ENCODE results near the gene SLC22A31.
"Not testable (repeated sequence)": the region's sequence is repeated elsewhere in the genome, so short reads cannot be mapped to it uniquely, and the experiment has no call there.

The SLC22A31 gene

DNA sequence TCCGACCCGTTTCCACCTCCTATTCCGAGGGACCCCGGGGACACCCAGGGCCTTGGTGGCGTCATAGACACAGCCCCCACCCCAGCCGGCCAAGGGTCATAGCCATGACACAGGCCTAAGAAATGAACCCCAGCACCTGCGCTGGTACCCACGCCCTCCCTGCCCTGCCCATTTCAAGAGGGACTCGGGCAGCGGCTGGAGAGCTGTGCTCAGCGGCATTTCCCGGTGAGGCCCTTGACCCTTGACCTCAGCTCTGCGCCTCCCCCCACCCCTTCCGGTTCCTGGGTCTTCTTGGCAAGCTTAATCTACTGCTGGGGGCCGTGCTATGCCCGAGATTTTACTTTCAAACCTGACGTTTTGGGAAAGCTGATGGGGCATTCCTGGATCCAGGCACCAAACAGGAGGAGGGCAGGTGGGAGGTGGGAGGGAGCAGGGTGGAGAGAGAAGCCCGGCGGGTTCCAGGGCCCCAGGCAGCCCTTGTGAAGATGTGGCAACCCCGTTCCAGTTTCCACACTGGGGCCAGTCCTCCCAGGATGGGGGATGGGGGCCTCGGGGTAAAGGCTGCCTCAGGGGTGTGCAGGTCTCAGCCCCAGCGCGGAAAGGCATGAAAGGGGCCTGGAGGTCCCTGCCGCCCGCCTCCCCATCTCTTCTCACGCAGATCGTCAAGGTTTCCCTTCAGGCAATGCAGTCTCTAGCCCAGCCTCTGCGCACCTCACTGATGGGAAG is at the start of gene SLC22A31:
Gene SLC22A31, minus strand, starts transcription at position 414 of the 726 bp plus-strand sequence. Its CDS starts 36 bp downstream, at position 378.
- DNase-seq (ENCODE audit: low read depth, low spot score) = no peak

DNA sequence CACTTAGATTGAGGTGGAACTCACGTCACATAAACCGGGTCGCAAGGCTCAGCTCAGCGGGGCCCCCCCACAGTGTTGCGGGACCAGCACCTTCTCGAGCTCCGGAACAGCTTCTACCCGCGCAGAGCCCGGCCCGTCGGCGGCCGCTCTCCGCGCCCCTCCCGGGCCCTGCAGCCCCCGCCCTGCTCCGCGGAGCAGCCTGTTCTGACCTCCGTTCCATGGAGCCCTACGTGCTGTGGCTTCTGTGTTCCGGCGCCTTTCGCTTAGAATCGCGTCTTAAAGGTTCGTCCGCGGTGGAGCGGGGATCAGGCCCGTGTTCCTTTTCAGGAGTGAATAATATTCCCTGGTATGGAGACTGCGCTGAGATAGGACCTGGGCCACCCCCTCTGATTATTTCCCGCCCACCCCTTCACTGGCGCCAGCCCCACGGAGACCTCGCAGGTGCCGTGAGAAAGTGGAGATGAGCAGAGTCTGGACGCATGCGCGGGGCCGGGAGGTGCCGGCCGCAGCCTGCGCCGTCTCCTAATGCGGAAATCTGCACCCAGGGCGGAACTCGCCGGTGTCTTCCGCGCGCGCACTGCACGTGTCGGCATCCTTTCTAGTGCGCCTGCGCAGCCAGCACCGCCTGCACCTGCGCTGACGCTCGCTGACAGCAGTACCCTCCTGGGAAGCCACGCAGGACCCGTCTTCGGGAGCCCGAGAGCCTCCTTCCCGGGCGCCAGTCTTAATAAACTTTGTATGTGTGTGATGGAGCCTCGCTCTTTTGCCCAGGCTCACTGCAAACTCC is 48.1 kb upstream of the SLC22A31 start:
- DNase-seq (ENCODE audit: low read depth, low spot score) = no peak

DNA sequence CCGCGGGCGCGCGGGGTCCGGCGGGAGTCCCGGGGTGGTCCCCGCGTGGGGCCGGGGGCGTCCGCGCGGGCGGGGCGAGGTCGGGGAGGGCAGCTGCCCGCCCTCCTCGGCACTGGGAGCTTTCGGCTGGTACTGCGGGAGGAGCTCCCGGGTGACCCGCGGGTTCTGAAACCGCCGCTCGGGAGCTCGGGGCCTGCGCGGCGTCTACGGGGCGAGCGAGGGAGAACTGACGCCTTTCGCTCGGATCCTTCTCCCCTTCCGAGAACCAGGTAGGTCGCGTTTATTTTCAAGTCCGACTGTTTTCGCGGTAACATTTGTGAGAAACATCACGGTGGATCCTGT is 47.4 kb upstream of the SLC22A31 start:
- DNase-seq (ENCODE audit: low read depth, low spot score) = not testable (repeated sequence)

DNA sequence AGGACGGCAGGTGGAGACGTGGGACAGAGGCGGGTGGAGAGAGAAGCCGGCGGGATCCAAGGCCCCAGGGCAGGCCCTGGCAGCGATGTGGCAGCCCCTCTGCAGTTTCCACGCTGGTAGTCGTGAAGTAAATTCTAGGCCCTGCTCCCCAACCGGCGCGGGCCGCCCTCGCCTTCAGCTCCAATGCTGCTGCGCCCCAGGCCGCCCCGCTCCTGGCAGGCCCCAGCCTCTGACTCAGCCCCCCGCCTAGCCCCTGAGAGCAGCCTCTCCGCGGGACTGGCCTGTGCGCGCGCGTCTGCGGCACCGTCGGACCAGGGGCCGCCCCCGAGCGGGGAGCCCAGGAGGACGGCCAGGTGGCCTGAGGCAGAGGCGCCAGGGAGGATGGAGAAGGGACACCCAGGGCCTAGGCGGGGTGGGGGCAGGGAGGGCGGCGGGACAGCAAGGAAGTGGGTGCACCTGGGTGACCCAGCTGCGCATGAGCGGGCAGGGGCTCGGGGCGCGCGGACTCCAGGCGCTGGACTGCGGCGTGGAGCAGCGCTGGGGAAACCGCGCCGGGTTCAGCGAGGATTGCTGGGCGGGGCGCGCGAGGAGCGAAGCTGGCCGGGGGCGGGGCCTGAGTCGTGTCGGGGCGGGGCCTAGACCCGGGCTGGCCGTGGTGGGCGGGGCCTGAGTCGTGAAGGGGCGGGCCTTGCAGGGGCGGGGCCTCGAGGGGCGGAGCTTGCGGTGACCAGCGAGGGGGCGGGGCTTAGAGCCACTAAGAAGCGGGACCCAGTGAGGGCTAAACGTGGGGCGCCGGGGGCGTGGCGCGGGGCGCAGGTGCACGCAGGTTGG is 46.8 kb upstream of the SLC22A31 start:
- no peak for DNase-seq (ENCODE audit: low read depth, low spot score)

DNA sequence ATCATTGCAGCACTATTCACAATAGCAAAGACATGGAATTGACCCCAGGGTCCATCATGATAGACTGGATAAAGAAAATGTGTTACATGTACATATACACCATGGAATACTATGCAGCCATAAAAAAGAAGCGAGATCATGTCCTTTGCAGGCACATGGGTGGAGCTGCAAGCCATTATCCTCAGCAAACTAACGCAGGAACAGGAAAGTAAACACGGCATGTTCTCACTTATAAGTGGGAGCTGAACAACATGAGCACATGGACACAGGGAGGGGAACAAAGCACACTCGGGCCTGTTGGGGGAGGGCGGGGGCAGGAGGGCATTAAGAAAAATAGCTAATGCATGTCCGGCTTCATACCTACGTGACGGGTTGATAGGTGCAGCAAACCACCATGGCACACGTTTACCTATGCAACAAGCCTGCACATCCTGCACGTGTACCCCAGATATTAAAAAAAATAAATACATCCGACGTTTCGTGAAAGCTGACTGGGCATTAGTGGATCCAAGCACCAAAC is 46.1 kb upstream of the SLC22A31 start:
- DNase-seq (ENCODE audit: low read depth, low spot score) = no peak

DNA sequence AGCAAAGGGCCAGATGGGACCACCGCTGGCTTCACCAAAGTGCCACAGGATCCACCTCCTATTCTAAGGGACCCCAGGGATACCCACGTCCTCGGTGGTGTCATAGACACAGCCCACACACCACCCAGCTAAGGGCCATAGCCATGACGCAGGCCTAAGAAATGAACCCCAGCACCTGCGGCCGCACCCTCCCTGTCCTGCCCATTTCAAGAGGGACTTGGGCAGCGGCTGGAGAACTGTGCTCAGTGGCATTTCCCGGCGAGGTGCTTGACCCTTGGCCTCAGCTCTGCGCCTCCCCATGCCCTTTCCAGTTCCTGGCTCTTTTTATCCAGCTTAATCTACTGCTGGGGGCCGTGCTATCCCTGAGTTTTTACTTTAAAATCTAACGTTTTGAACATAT is 44.4 kb upstream of the SLC22A31 start:
- no peak for DNase-seq (ENCODE audit: low read depth, low spot score)

DNA sequence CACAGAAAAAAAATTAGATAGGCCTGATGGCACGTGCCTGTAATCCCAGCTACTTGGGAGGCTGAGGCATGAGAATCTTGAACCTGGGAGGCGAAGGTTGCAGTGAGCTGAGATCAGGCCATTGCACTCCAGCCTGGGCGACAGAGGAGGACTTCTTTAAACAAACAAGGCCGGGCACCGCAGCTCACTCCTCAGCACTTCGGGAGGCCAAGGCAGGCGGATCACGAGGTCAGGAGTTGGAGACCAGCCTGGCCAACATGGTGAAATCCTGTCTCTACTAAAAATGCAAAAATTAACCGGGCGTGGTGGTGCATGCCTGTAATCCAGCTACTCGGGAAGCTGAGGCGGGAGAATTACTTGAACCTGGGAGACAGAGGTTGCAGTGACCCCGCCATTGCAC is 43.9 kb upstream of the SLC22A31 start:
- not testable (repeated sequence) for DNase-seq (ENCODE audit: low read depth, low spot score)

DNA sequence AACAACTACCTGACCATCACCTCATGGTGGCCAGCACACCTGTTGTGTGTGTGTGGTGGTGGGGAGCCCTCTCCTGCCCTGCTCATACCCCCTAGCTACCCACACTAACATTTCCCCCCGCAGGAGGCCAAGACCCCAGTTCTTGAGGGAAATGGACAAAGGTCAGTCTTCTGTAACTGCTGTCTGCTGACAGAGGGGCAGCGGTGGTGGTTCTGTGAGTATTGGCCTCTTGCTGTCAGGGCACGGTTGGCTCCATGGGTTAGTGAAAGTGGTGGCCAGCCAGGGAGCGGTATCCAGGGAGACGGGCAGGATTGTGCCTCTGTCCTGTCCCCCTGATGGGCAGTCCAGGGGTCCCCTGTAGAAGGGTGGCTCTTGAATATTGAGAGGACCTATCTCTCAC is 43.3 kb upstream of the SLC22A31 start:
- DNase-seq (ENCODE audit: low read depth, low spot score) = no peak

DNA sequence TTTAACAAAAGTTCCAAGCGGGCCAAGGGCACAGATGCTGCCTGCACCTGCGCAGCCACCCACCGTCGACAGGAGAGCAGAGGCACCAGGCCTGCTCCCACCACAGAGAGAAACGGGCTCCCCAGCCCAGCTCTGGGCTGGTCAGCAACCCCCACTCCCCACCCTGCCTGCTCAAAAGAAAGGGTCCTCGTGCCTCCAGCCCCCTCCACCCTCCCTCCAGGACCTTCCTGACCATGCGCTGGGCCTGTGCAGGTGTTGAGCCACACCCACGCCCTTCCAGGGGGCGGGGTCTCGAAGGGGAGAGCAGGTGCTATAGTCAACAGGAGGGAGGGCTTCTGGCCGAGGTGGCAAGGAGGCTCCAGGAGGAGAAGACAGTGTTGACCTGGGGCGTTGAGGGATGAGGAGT is 42.5 kb upstream of the SLC22A31 start:
- no peak for DNase-seq (ENCODE audit: low read depth, low spot score)

DNA sequence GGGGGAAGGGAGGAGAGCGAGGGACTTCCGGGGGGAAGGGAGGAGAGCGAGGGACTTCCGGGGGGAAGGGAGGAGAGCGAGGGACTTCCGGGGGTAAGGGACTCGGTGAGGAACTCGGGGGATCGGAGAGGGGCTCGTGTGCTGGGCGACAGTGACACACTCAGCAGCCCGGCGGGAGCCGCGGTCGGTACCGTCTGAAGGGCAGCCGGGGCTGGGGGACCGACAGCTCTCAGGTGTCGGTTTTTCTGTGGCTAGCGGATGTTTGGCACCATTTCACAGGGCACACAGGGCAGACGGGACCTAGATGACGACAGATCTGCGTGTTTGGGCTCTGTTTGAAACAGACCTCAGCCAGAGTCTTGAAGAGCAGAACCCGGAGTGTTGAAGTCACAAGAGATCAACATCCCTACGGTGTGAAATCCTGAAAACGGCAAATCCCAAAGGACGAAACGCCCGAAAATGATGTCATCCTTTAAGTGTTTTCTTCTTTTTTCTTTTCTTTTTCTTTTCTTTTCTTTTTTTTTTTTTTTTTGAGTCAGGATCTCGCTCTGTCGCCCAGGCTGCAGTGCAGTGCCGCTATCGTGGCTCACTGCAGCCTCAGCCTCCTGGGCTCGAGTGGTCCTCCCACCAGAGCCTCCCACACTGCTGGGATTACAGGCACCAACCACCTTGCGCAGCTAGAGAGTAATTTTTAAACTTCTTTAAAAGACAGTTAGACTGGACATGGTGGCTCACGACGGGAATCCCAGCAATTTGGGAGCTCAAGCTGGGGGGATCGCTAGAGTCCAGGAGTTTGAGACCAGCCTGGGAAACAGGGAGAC is 41.1 kb upstream of the SLC22A31 start:
- no peak for DNase-seq (ENCODE audit: low read depth, low spot score)

DNA sequence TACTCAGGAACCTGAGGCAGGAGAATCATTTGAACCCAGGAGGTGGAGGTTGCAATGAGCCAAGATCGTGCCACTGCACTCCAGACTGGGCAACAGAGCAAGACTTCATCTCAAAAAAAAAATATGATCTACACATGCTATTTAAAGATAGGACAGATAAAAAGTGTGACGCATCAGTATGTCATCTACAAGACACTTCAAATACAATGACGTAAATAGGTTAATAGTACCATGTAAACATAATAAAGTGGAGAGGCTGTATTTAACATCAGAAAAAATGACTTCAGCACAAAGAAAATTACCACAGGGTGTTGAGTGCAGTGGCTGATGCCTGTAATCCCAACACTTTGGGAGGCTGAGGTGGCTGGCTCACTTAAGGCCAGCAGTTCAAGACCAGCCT is 37.4 kb upstream of the SLC22A31 start:
- DNase-seq (ENCODE audit: low read depth, low spot score) = no peak

DNA sequence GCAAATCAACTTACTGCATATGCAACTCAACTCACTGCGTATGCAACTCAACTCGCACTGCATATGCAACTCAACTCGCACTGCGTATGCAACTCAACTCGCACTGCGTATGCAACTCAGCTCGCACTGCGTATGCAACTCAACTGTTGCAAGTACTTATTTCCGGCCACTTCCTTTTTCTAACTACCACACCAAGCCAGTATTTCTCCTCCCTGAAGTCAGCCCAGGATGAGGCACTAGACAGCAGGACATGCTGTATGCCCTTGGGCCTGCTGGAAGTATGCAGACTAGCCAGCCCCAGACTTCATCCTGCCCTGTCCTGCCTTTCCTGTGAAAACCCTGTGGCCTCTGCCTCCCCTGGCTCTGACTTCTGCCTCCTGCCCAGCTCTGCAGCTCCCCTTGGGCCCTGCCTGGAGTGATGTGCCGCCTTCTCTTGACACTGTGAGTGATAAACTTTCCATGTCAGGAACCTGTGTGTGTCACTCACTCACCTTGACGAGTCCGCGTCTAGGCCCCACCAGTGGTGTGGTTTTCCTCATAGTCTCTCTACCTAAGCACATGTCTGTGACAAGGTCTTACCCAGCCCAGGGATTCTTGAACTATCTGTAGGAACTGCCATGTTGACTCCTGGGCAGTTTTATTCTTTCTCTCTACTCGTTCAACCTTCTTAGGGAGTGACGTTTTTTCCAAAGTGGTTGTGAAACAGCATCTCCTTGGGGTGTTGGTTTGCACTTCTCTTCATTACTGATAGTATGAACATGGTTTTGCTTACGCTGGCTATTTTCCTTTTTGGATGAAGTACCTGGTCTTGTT is 33.5 kb upstream of the SLC22A31 start:
- no peak for DNase-seq (ENCODE audit: low read depth, low spot score)

DNA sequence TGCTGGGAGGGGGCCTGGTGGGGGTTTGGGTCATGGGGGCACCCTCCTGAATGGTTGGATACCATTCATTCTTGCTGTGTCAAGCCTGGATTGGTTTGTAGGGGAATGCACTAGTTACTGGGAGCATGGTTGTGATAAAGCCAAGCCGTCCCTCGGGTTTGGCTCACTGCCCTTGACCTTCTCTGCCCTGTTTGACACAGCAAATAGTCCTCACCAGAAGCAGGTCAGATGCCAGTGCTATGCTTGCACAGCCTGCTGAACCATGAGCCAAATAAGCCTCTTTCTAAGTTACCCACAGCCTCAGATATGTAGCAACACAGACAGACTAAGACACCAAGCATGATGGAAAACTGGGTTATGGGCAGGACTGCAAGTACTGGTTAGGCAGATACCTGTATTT is 31.8 kb upstream of the SLC22A31 start:
- no peak for DNase-seq (ENCODE audit: low read depth, low spot score)

DNA sequence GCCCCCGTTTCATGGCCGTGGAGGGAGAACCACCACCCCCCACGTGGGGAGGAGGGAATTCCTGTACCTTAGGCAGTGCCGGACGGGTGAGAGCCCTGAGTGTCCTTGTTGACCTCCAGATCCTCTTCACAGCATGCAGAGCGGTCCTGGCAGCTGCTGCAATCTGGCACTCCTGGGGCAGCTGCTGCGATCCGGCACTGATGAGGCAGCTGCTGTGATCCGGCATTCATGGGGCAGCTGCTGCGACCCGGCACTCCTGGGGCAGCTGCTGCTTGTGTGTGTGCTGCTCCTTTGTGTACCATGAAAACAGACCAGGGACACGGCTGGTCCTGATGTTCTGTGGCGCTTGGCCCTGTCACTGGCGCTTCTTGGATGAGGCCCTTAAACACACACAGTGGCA is 29.9 kb upstream of the SLC22A31 start:
- no peak for DNase-seq (ENCODE audit: low read depth, low spot score)

DNA sequence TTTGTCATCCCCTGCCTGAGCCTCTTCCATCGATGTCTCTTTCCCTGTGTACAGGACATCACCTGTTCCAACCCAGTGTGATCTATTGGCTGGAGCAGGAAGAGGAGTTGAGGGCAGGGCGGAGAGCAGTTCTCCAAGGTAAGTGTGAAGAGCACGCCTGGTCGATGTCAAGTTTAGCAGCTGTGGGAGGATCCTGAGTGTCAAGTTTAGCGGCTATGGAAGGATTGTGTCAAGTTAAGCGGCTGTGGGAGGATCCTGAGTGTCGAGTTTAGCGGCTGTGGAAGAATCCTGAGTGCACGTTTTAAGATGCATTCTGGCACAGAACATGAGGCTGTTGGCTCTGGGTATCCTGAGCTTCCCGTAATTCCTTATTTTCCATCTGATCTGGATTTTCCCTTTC is 24.3 kb upstream of the SLC22A31 start:
- DNase-seq (ENCODE audit: low read depth, low spot score) = no peak

DNA sequence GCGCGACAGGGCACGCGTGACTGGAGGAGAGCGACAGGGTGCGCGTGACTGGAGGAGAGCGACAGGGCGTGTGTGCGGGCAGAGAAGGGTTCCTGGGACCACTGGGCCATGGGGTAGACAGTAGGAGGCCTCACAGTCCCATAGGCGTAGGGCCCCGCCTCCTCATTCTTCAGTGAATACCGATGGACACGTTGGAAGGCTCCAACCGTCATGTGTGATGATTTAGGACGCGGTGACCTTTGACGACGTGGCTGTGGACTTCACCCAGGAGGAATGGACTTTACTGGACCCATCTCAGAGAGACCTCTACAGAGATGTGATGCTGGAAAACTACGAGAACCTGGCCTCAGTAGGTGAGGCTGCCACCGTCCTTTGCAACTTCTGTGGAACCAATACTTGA is 22.6 kb upstream of the SLC22A31 start:
- DNase-seq (ENCODE audit: low read depth, low spot score) = no peak

DNA sequence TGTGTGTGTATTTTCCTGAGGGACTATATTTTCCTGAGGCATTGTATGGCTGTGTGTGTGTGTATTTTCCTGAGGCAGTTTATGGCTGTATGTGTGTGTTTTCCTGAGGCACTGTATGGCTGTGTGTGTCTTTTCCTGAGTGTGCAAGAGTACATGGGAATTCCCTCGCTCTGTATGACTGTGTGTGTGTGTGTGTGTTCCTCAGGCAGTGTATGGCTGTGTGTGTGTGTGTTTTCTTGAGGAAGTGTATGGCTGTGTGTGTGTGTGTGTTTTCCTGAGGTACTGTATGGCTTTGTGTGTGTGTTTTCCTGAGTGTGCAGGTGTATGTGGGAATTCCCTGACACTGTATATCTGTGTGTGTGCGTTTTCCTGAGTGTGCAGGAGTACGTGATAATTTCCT is 21.3 kb upstream of the SLC22A31 start:
- no peak for DNase-seq (ENCODE audit: low read depth, low spot score)

DNA sequence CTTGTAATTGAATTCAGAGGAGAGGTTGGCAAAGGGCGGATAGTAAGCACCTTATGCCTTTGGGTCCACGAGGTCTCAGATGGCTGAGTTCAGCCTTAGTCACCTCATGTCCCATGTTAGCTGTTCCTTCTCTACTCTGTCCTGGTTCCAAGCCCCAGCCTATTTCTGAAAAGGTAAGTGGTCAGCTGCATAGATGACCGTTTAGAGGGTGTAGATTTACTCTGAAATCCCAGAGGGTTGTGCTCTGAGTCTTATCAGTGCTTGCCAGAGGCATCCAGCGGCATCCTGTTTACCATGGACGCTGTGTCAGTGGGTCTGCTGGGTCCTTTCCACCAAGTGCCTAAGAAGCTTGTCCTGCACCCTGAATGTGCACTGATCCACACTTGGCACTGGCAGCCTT is 19.0 kb upstream of the SLC22A31 start:
- DNase-seq (ENCODE audit: low read depth, low spot score) = no peak

DNA sequence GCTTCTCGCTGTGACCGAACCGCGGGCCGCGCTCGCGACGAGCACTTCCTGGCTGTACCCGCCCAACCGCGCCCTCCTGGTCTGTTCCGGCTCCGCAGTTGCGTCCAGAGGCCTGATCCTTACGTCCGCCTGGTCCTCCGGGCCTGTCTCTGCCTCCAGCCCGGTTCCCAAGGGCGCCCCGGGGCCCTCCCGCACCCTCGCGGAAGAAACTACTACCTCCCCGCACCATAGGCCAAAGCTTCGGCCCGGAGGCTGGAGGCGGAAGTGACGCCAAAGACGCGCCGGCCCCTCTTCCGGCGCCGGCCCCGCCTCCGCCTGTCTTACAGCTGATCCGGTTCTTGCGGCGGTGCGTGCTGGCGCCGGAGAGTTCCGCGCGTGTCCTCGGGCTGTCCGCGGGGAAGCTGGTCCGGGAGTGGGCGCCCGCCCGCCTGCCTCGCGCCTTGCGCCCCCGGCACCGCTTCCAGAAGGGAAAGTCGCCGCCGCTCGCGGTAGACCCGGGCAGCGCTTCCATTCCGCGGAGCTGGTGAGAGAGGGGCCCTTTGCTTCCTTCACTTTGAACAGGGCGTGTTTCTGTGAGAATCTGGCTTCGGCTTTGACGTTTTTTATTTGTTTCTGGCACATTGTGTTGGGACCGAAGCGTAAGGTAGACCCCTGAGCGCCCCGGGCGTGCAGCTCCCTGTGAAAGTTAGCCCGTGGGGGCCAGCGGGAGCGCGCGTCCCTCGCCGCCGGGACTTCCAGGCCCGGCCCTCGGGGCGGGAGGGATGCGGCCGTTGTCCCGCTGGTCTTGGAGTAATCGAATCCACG is 17.3 kb upstream of the SLC22A31 start, which contains the start of gene ZNF778:
Gene ZNF778, plus strand, starts transcription at position 316 of the 804 bp plus-strand sequence. CDS start 3,425 bp downstream, outside the sequence.
- no peak for DNase-seq (ENCODE audit: low read depth, low spot score)

DNA sequence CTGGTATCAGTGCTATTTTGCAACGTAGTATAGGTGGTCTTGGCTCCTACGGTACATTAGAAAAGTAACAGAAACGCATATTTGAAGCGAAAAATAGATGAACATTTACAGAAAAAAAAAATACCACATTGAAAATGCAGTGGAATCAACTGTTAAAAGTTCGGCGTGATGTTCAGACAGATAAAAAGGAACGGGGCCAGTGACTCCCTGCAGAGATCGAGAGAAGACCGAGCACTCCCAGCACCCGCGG is 16.7 kb upstream of the SLC22A31 start:
- DNase-seq (ENCODE audit: low read depth, low spot score) = no peak

Measured in iPS DF 19.7 (cell line).